ACC112 (cell line): ENCODE data around the gene RIPK1.
"Not testable (repeated sequence)": the region's sequence is repeated elsewhere in the genome, so short reads cannot be mapped to it uniquely, and the experiment has no call there.

Experiments
- H2AFZ ChIP-seq: fragments of 200-600 bp; sonication (generic); one replicate; pipeline ENCODE4 v1.6.0; 2017; ENCODE audit warnings: antibody characterized with exemption, low read length; ENCODE audit not compliant: unreplicated experiment
- H3K27ac ChIP-seq: fragments of 200-600 bp; sonication (generic); 2 replicates; pipeline ENCODE4 v1.5.1; 2014; ENCODE audit warnings: low read depth, mild to moderate bottlenecking, antibody characterized with exemption, low read length, moderate library complexity
- H3K27me3 ChIP-seq: fragments of 200-600 bp; sonication (generic); 2 replicates; pipeline ENCODE4 v1.6.1; 2014; ENCODE audit warnings: mild to moderate bottlenecking, antibody characterized with exemption, low read length, moderate library complexity, mixed read lengths; ENCODE audit not compliant: insufficient read depth
- H3K36me3 ChIP-seq: fragments of 200-600 bp; sonication (generic); 2 replicates; pipeline ENCODE4 v1.6.1; 2016; ENCODE audit warnings: mild to moderate bottlenecking, antibody characterized with exemption, low read length, moderate library complexity, mixed read lengths; ENCODE audit not compliant: insufficient read depth
- H3K4me1 ChIP-seq: fragments of 200-600 bp; sonication (generic); one replicate; pipeline ENCODE4 v1.6.1; 2016; ENCODE audit warnings: low read length, mixed read lengths; ENCODE audit not compliant: insufficient read depth, unreplicated experiment, control insufficient read depth
- H3K4me3 ChIP-seq: fragments of 200-600 bp; sonication (generic); 2 replicates; pipeline ENCODE4 v1.5.1; 2014; ENCODE audit warnings: mild to moderate bottlenecking, low read depth, low read length
- H3K79me2 ChIP-seq: fragments of 200-600 bp; sonication (generic); one replicate; pipeline ENCODE4 v1.6.0; 2016; ENCODE audit warnings: low read length; ENCODE audit not compliant: control insufficient read depth, unreplicated experiment, insufficient read depth

Gene RIPK1

DNA sequence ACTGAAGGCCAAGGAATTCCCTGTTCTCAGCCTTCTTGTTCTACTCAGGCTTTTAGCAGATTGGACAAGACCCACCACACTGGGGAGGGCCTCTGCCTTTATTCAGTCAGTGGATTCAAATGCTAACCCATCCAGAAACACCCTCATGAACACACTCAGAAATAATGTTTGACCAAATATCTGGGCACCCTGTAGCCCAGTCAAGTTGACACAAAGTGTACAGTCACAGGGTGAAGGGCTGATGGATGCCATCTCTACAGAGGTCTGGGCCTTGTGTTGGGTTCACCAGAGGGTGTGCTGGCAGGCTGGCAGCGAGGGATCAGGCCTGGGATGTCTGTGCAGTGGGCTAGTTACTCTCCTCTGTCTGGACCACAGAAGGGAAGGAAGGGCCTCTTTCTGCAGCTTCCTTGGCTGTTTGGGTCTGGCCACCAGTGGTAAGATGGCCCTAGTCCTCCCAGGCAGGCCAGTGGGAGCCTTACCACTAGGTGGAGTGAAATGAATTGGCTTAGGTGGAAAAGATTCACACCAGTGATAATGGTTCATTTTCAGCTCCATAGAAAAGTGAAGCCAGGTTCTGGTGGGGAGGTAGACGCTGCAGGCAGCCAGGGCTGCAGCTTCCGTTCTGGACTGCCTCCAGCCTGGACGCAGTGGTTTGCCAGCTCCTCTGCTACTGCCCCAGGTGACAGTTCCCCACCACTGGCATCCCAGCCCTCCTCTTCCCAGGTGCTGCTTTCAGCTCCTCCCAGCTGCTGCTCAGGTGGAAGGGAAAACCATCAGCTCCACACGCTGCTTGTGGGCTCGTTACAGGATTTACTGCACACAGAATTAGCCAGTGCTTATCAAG lies 79.8 kb downstream of the RIPK1 start:
- no peaks in the 10 kb centered on the region for H3K27me3 ChIP-seq
- H3K4me3 ChIP-seq, result no peak overlapping the region
- H3K79me2 ChIP-seq, result no peaks in the 10 kb centered on the region
- no peak overlapping the region for H2AFZ ChIP-seq
- H3K4me1 ChIP-seq, result no peaks in the 10 kb centered on the region
- H3K27ac ChIP-seq, result no peak overlapping the region
- H3K36me3 ChIP-seq, result peaks cover 7% of the 10 kb centered on the region; the same call in 1 of the 2 replicates

DNA sequence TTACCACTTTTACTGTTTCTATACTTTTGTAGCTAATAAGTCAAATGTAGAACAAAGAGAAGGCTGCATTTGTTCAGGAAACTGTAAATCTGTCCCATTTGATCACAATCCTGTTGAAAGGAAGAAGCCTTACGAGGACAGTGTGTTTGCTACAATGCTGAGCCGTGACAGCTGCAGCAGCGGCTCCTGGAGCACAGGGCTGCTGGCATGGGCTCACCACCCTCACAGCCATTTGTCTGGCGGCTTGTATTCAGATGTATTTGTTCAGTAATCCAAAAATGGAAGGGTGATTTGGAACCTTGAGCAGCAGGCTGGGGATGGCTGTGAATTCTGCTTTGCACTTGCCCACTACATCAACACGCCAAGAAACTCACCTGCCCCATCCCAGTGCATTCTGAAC lies 83.4 kb downstream of the RIPK1 start:
- Histone ChIP-seq H3K27ac (no peak overlapping the region), H3K79me2 (peaks cover 1% of the 10 kb centered on the region), H2AFZ (no peak overlapping the region), H3K4me1 (no peaks in the 10 kb centered on the region), H3K4me3 (no peak overlapping the region), H3K36me3 (peaks cover 15% of the 10 kb centered on the region), H3K27me3 (no peaks in the 10 kb centered on the region)

DNA sequence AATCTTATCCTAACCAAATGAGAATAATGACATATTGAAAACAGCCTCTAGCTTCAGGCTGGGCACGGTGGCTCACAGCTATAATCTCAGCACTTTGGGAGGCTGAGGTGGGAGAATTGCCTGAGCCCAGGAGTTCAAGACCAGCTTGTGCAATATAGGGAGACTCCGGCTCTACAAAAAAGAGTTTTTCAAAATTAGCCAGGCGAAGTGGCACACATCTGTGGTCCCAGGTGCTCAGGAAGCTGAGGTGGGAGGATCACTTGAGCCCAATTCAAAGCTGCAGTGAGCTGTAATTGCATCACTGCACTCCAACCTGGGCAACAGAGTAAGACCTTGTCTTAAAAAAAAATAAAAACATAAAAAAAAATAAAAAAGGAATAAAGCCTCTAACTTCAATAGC lies 84.4 kb downstream of the RIPK1 start:
- no peaks in the 10 kb centered on the region for H3K27me3 ChIP-seq
- no peak overlapping the region for H2AFZ ChIP-seq
- no peak overlapping the region for H3K4me3 ChIP-seq
- H3K79me2 ChIP-seq, result peaks cover 6% of the 10 kb centered on the region
- peaks cover 11% of the 10 kb centered on the region for H3K36me3 ChIP-seq
- H3K4me1 ChIP-seq, result no peaks in the 10 kb centered on the region
- no peak overlapping the region for H3K27ac ChIP-seq

DNA sequence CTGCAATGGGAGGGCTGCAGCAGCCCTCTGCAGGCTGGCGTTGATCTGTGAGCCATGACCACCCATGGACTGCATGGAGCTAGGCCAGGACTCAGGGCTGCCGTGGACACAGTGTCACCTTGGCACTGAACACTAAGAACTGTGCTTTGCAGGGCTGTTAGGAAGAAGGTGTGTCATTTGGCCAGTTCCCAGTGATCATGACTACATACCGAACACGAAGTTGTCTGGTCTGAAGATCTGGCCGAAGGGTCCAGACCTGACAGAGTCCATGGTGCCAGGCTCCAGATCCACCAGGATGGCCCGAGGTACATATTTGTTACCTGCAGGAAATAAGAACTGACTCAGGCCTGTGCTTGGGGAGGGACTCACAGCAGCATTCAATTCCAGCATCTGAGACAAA lies 87.1 kb downstream of the RIPK1 start:
- H2AFZ ChIP-seq, H3K27me3 ChIP-seq, H3K4me1 ChIP-seq, H3K4me3 ChIP-seq, H3K27ac ChIP-seq, H3K36me3 ChIP-seq, H3K79me2 ChIP-seq: not testable (repeated sequence)

DNA sequence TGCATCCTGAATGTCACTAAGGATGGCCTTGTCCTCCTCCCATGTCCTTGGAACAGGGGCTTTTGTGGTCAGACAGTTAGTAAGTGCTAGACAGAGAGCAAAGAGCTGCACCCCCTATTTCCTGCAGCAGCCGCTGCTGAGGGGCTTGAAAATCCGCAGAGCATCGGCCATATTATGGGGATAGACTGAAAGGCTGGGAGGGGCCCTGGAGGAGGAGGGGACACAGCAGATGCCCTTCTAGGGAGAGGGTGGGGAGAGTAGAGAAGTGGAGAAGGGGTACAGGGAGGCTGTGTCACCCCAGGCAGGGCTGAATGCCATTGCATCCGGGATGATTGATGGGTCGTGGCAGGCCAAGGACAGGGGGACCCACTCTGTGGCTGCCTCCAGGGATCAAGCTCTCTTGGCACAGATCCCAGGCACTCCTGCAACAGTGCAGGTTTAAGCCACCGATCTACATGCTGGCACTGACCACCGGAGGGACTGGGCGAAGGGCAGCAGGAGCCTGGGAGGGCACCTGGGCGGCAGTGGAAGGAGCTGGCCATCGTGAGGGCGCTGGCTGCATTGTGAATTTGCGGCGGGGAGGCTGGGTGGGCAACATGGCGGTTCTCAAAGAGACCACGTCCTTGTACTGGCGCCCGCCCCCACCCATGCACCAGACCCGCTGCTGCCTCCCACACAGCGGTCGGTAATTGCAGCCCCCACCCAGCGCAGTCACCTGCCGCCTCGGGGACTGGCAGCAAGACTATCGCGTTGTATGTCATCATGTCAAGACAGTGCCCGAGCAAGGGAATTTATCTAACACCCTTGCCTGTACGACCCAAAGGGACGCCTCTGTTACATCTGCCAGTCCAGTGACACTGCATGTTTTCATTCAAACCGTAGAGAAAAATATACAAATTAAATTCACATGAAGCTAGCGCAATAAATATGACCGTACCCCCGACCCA lies 88.2 kb downstream of the RIPK1 start:
- H3K27me3 ChIP-seq, H2AFZ ChIP-seq, H3K79me2 ChIP-seq, H3K36me3 ChIP-seq, H3K4me1 ChIP-seq, H3K27ac ChIP-seq: not testable (repeated sequence)
- peak overlapping the region; percentile 74 for H3K4me3 ChIP-seq

DNA sequence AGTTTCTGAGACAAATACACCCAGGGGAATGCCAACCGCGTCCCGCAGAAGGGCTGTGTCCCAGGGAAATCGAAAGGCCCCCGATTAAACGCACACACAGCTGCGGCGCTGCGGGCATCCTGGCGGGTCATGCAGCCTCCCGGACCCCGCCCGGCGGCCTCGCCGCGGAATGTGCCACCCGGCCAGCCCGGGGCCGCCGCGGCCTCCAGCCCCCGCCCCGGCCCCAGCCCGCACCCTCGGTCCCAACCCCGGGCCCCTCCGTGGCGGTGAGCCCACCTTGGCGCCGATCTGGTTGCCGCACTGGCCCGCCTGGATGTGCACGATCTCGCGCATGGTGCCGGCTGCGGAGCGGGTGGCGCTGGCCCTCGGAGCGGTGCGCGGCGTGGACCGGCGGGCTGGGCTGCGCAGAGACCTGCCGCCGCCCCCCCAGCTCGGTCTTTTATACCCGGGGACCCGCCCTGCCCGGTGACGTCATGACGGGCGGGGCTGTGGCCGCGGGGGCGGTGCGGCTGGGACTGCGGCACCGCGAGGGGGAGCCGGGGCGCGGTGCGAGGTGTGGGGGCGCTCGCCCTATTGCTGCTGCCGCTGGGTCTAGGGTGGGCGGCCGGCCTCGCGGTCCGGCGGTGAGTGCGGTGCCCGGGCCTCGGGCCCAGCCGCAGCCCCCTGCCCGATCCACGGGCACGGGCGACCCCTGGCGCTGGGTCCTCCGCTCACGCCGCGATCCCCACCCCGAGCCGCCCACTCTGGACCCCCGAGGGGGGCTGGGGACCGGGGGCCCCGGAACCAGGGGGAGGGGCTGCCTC lies 89.0 kb downstream of the RIPK1 start, which contains the start of gene TUBB2A:
Gene TUBB2A, minus strand, starts transcription at position 414 of the 803 bp plus-strand sequence. Its CDS starts 81 bp downstream, at position 333.
- Histone ChIP-seq H3K4me3 (peak within 1 kb of the TSS; percentile 74), H2AFZ (peak within 1 kb of the TSS; percentile 64), H3K4me1 (peaks cover 7% of the 10 kb centered on the region), H3K27me3 (no peaks in the 10 kb centered on the region), H3K36me3 (peaks cover 9% of the 10 kb centered on the region), H3K27ac (peak within 1 kb of the TSS; percentile 72; the same call in 1 of the 2 replicates), H3K79me2 (peaks cover 6% of the 10 kb centered on the region)

DNA sequence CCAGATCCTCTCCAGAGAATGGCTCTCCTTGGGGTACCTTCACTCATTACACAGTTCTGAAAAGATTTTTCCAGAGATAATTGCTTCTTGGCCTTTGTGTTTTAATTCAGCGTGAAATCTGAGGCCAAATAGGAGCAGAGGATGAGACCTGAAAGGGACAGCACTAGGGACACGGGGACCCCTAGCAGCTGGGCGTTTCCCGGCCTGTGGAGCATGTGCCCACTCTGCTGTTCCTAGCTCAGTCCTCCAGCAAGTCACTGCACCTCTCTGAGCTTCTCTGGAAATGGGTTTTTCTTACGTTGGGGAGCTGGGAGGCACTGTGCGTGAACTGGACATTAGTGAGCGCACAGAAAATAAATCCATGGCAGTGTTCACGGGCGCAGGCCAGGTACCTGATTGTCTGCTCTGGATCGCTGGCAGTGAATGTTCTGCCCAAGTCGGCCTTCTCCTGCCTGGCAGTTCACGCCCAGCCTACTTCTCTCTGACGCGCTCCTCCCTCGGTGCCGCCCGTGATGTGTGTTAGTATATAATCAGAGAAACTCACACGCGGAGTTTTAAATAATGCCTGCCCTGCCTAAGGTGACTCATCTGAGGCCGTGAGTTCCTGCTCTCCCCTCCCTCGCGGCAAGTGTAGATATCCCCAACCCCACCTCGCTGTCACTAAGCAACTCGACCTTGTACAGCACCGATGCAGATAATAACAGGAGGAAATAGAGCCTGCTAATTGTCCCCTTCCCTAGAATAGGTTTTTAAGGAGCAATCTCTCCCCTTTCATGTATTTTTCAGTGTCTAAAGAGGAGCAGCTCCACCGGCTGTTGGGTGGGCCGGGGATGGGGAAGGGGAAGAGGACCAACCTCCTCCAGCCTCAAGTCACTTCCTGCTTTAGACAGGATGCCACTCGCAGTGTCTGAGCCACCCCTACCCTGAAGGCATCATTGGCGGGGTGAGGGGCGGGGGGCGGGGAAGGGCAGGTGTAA lies 91.8 kb downstream of the RIPK1 start:
- Histone ChIP-seq H3K36me3 (peaks cover under 1% of the 10 kb centered on the region; the same call in 1 of the 2 replicates), H3K4me3 (no peak overlapping the region), H3K27ac (no peak overlapping the region), H3K27me3 (no peaks in the 10 kb centered on the region), H3K79me2 (peaks cover 6% of the 10 kb centered on the region), H2AFZ (no peak overlapping the region), H3K4me1 (peaks cover 16% of the 10 kb centered on the region)

DNA sequence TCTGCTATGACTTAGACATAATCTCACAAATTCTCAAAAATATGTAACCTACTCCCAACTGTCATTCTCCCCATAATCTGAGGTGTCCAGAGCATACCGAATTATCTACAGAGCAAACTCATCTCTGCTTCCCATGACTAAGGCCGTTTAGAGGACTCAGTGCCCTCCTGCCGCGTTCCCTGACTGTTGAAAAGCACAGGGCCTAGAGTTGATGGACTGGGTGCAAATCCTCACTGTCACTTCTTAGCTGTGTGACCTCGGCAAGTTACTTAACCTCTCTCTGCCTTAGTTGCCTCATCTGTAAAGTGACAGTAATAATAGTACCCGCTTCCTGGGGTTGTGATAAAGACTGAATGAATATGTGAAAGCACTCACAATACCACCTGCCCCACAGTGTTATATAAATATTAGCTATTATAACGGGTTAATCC lies 93.8 kb downstream of the RIPK1 start:
- Histone ChIP-seq H3K4me1 (peaks cover 32% of the 10 kb centered on the region), H3K36me3 (no peaks in the 10 kb centered on the region), H3K79me2 (peaks cover 1% of the 10 kb centered on the region), H3K4me3 (peak overlapping the region; percentile 79), H2AFZ (no peak overlapping the region), H3K27me3 (no peaks in the 10 kb centered on the region), H3K27ac (peak overlapping the region; percentile 5; the same call in 1 of the 2 replicates)

DNA sequence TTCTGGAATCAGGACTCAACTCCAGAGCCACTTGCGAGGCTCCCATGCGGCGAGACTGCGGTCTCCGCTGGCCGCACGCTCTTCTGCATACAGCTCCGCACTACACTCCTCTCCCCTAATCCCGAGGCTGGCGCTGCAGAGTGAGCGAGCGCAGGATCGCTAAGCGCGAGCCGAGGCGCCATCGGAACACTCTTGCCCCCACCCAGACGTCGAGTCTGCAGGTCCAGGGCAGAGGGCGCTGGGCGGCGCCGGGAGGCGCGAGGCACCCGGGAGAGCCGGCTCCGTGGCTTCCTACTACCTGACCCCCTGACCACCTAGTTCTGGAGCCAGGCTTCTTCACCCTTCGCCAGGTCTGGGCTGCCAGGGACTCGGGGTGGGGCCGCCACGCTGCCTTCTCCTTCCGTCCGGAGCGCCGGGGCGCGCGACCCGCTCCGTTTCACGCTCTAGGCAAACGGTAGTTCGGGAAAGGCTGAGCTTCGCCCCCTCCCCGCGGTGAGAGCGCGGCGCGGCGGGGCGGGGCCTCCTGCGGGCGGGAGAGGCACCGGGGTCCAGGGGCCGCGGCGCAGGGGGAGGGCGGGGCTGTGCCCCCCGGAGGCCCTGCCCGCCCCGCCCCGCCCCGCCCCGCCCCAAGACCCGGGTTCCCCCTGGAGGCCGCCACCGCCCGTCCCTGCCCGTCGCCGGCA lies 94.4 kb downstream of the RIPK1 start:
- H3K4me3 ChIP-seq, result peak overlapping the region; percentile 79
- peaks cover 32% of the 10 kb centered on the region for H3K4me1 ChIP-seq
- peak overlapping the region; percentile 61; the same call in 1 of the 2 replicates for H3K27ac ChIP-seq
- H2AFZ ChIP-seq, result peak overlapping the region; percentile 88
- H3K36me3 ChIP-seq, result no peaks in the 10 kb centered on the region
- no peaks in the 10 kb centered on the region for H3K27me3 ChIP-seq
- no peaks in the 10 kb centered on the region for H3K79me2 ChIP-seq
